Right cardiac atrium (tissue), 5 donors: ENCODE data around the gene MMP24OS. TPM values are rescaled to one million over a fixed set of nuclear protein-coding genes. Genes with fewer than 3 reads are reported as not detected.
A peak's percentile ranks its signal among the peaks of the same experiment; 100 is the strongest.

Source experiments
- ATAC-seq, 2 donors: fragments of 200-7000 bp; cut with Tn5 transposase; one replicate each; pipeline versions ENCODE4 v1.8.0 to v1.9.1; 2020; ENCODE audit warnings: moderate library complexity in 2 of 2, mild to moderate bottlenecking in 1 of 2
- DNase-seq, 3 donors: peaks; one replicate each; pipeline ENCODE4 v3.0.0-alpha.2; 2020
- H3K27ac ChIP-seq: one replicate; pipeline ENCODE4 v1.5.1; 2013; ENCODE audit warnings: mild to moderate bottlenecking, low read length, control low read depth, moderate library complexity
- H3K27me3 ChIP-seq: one replicate; pipeline ENCODE4 v1.6.1; 2013; ENCODE audit not compliant: control insufficient read depth, insufficient read depth
- H3K4me1 ChIP-seq: one replicate; pipeline ENCODE4 v1.6.1; 2013; ENCODE audit warnings: low read length; ENCODE audit not compliant: control insufficient read depth, insufficient read depth
- H3K4me3 ChIP-seq: one replicate; pipeline ENCODE4 v1.5.1; 2013; ENCODE audit warnings: low read length, control low read depth
- H3K9me3 ChIP-seq: one replicate; pipeline ENCODE4 v1.6.1; 2013; ENCODE audit warnings: low read length; ENCODE audit not compliant: control insufficient read depth
- WGBS: extraction: QIAGEN DNeasy Blood & Tissue Kit; methylation state at CpG from one replicate; pipeline ENCODE4 v1.1.7; 2013; 5-methylcytosine and 5-hydroxymethylcytosine counted together
- intact Hi-C, 4 donors: fragments of 100-400 bp; cut with DNase I; formaldehyde crosslinking; loops; one replicate each; pipeline versions ENCODE4 v1.11.0 to v1.14.0; 2022 to 2023
- long read RNA-seq, 4 donors: library from polyadenylated mRNA; unstranded; transcript quantifications; one replicate each; pipeline ENCODE4 v2.0.0, GENCODE V29; 2020 to 2021
- polyA plus RNA-seq: library from polyadenylated mRNA; stranded (reverse); fragments of 200-250 nt; gene quantifications from one replicate; pipeline ENCODE4 v1.2.3, GENCODE V29; 2013
- total RNA-seq, 4 donors: library from RNA; stranded (reverse); fragmentation: NEBNext Ultra II Directional; extraction: Animal tissue kit (Norgen Biotek cat#: 25700); gene quantifications; one replicate each; pipeline ENCODE4 v1.2.1, GENCODE V29; 2021
- donor health status: healthy with polysubstance abuse.
- donor health status: DM: no; HTN: yes; CAD: no.
- donor health status: DM: no; HTN: no; CAD: no.
- donor health status: DM: no; HTN: yes; CAD: no; lungs with severe emphysema.
- donor health status: DM: yes; HTN: yes; CAD: no.

The MMP24OS gene
- total RNA-seq (10 to 100 TPM; 45.1 to 65.0 (median 48.6) TPM), polyA plus RNA-seq (47.1 TPM)
- long read RNA-seq, donor 1, transcript MMP24OS-201 (2 exons, 867 nt): major isoform, 10 of 33 reads
- long read RNA-seq, donor 1, transcript MMP24OS-209 (2 exons, 712 nt): minor isoform, 6 of 33 reads
- long read RNA-seq, donor 1, partial matches to known transcripts: 6 of 33 reads
- long read RNA-seq, donor 1, other reads (novel, unspliced or antisense): 10 of 33 reads
- long read RNA-seq, donor 2, transcript MMP24OS-201 (2 exons, 867 nt): major isoform, 5 of 13 reads
- long read RNA-seq, donor 2, partial matches to known transcripts: 2 of 13 reads
- long read RNA-seq, donor 2, other reads (novel, unspliced or antisense): 2 of 13 reads
- long read RNA-seq, donor 3, partial matches to known transcripts: 11 of 11 reads
- long read RNA-seq, donor 3, other reads (novel, unspliced or antisense): 0 of 11 reads
- long read RNA-seq, donor 4, transcript MMP24OS-209 (2 exons, 712 nt): minor isoform, 6 of 27 reads
- long read RNA-seq, donor 4, transcript MMP24OS-201 (2 exons, 867 nt): major isoform, 13 of 27 reads
- long read RNA-seq, donor 4, partial matches to known transcripts: 2 of 27 reads
- long read RNA-seq, donor 4, other reads (novel, unspliced or antisense): 5 of 27 reads

DNA sequence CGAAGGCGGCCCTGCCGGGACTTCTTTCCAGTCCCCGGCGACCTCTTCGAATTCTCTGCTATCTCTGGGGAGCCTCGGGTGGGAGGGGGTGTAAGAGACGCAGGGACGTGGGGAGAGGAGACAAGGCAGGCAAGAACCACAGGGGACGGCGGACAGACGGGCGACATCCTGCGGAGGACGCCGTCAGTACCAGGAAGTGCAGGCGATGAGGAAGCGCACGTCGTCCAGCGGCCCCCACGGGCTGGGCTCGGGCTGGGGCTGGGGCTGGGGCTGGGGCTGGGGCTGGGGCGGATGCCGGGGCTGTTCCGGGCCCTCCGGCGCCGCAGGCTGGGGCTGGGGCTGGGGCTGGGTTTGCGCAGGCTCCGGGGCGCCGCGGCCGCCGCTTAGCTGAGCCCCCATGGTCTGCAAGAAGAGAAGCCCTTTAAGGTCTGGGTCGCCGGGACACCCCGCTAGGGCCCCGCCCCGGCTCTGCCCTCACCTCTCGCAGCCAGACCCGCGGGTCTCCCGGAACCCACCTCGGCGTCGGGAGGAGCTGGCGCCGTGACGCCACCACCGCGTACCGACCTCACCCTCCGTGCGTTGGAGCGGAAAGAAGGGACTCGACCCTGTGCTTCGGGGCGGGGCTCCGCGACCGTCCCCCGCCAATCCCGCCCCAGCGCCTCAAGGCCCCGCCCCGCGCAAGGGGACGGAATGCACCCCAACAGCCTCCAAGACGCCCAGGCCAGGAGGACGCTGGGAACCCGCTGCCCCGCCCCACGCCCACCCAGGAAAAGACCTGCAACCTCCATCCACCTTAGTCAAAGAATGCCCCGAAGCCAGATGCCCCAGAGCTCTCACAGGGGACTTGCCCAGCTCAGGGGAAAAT, at the start of gene MMP24OS:
Gene MMP24OS (minus strand): TSS at position 592 of the 865 bp plus-strand sequence. CDS start 193 bp downstream, at position 399.
- H3K4me3 ChIP-seq: peak within 1 kb of the TSS; percentile 77
- intact Hi-C loops: loop anchor here in 1 of 4 donors (10.0 kb wide), 1 partner anchor 433 kb away; no protein-coding TSS in a partner anchor
- H3K27me3 ChIP-seq: no peaks in the 10 kb centered on the region
- H3K9me3 ChIP-seq: no peaks in the 10 kb centered on the region
- WGBS: under 1% methylated on average over 76 of the region's 76 CpGs
- peak; percentile 93 to 97 for ATAC-seq
- peak within 1 kb of the TSS; percentile 95 for H3K27ac ChIP-seq
- no peaks in the 10 kb centered on the region for H3K4me1 ChIP-seq
- DNase-seq: peak; percentile 93 to 97 (median 97)

- Histone ChIP-seq H3K27me3 (no peaks in the 10 kb centered on the region), H3K4me1 (no peaks in the 10 kb centered on the region), H3K4me3 (no peak overlapping the region), H3K9me3 (no peaks in the 10 kb centered on the region), H3K27ac (no peak overlapping the region)
- 97% methylated on average over 4 of the region's 4 CpGs for WGBS
- peak; percentile 74 to 91 for ATAC-seq
- DNase-seq: no peak
- intact Hi-C loops: no loop called here
Measured at GRCh38 chr20:35327074-35327976, 49.4 kb upstream of the MMP24OS start.

DNA sequence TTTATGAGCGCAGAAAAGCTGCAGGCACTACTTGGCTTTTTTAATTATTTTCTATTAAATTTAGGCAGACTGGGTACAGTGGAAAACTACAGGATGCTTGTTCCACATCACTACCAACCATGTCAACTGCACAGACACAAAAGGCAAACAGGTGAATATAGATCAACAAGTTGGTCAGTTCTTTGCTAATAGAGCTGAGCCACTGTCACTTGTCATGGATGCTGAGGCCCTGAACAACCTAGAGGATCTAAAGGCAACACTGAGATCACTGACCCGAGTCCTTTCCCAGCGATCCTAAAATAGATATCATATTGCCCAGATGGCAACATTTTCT, 48.8 kb upstream of the MMP24OS start:
- no peak overlapping the region for H3K4me3 ChIP-seq
- no peaks in the 10 kb centered on the region for H3K9me3 ChIP-seq
- intact Hi-C loops: no loop called here
- no peak overlapping the region for H3K27ac ChIP-seq
- DNase-seq (no peak), ATAC-seq (no peak)
- 88% methylated on average over 3 of the region's 3 CpGs for WGBS
- H3K4me1 ChIP-seq: no peaks in the 10 kb centered on the region
- H3K27me3 ChIP-seq: no peaks in the 10 kb centered on the region

DNA sequence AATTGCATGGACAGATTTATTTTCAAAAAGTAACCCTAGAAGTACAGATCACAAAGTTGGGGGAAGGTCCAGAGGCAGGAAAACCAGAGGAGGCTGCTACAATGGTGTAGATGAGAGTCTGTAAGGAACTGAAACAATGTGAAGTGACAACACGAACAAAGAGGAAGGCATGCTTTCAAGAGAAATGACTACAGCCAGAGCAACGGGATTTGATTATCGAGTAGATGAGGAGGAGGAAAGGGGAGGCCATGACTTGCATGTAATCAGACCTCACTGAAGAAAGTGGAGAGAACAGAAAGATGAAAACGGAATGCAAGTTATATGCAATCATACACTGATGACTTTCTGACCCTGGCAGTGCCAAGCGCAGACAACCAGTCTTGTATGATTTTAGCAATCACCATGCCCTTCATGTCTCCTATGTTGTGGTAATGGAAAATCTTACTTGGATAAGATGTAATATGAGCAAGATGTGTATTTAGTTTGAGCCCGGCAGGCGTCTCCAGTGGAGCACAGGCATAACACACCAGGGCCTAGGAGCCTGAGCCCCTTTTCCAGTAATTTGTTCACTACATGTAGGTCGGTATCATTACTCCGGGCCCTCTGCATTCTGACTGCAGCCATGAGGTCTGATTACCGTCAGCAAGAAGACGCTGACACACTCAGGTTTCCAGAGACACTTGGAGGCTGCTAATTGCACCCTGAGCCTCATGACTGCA, 48.3 kb upstream of the MMP24OS start:
- Histone ChIP-seq H3K4me1 (no peaks in the 10 kb centered on the region), H3K27me3 (no peaks in the 10 kb centered on the region), H3K4me3 (no peak overlapping the region), H3K9me3 (no peaks in the 10 kb centered on the region), H3K27ac (no peak overlapping the region)
- no peak for DNase-seq
- 75% methylated on average over 11 of the region's 11 CpGs for WGBS
- ATAC-seq: peak in 1 of 2 donors; percentile 13
- intact Hi-C loops: no loop called here

DNA sequence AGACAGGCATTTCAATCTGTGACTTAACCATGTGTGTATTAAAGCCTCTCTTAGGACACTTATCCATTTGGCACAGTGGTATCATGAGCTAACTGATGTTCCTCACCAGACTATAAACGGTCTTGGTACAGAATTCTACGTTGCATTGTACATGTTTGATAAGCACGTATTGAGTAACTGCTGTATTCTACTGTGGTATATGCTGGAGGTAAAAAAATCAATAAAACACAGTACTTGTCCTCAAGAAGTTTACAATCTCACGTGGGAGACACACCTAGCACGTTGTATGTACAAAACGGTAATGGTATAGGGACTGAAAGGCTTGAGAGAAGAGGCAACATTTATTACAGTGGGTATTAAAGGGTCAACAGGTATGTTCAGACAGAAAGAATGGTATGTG, 47.5 kb upstream of the MMP24OS start:
- Histone ChIP-seq H3K4me3 (no peak overlapping the region), H3K27ac (no peak overlapping the region), H3K4me1 (no peaks in the 10 kb centered on the region), H3K27me3 (no peaks in the 10 kb centered on the region), H3K9me3 (no peaks in the 10 kb centered on the region)
- DNase-seq (no peak), ATAC-seq (no peak)
- whole genome bisulfite sequencing: 87% methylated on average over 6 of the region's 6 CpGs
- intact Hi-C loops: no loop called here

DNA sequence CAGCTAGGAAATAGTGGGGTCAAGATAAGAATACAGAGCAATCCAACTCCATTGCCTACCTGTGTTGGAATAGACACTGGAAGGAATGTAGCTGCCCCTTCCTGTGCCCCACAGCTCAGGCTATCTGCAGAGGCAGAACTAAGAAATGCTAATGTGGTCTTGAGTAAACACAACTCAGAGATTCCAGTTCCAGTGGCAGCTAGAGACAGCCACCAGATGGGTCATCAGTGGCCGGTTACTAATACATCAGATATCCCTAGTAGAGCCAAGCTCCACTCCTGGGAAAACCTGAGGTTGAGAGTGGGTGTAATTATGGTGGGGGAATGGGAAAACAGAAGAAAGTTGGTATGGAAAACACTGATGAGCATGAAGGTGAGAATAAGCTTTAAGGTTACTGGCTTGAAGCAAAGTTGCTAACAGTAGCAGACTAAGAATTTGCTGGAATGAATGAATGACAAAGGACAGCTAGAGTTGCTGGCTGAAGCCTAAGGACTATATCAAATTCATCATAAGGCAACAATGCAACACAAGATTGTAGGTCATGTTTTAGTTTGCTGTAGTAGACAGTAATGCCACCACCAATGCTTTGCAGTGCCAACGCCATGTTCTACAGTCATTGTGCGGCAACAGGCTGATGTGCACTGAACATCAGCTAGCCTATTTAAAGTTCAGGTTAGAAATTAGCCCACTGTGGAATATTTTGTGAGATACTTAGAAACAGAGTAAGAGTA, 42.6 kb upstream of the MMP24OS start:
- intact Hi-C loops: no loop called here
- no peak overlapping the region for H3K27ac ChIP-seq
- WGBS: 96% methylated on average over 3 of the region's 3 CpGs
- DNase-seq (no peak), ATAC-seq (no peak)
- no peaks in the 10 kb centered on the region for H3K4me1 ChIP-seq
- H3K9me3 ChIP-seq: no peaks in the 10 kb centered on the region
- H3K4me3 ChIP-seq: no peak overlapping the region
- H3K27me3 ChIP-seq: no peaks in the 10 kb centered on the region

GRCh38 chr20:35319871-35320197, 41.9 kb upstream of the MMP24OS start:
- ATAC-seq: no peak

GRCh38 chr20:35319192-35319870, 41.4 kb upstream of the MMP24OS start:
- no peak for ATAC-seq

More at GRCh38 chr20:35319871-35320197, 41.9 kb upstream of the MMP24OS start:
- intact Hi-C loops: no loop called here
- no peaks in the 10 kb centered on the region for H3K27me3 ChIP-seq
- H3K4me1 ChIP-seq: no peaks in the 10 kb centered on the region
- no peak overlapping the region for H3K27ac ChIP-seq
- H3K4me3 ChIP-seq: no peak overlapping the region
- DNase-seq: no peak
- no peaks in the 10 kb centered on the region for H3K9me3 ChIP-seq

GRCh38 chr20:35318502-35319157, 40.7 kb upstream of the MMP24OS start:
- DNase-seq: no peak
- 61% methylated on average over 6 of the region's 6 CpGs for whole genome bisulfite sequencing
- Histone ChIP-seq H3K9me3 (no peaks in the 10 kb centered on the region), H3K27ac (peak overlapping the region; percentile 36), H3K4me3 (no peak overlapping the region), H3K4me1 (no peaks in the 10 kb centered on the region), H3K27me3 (no peaks in the 10 kb centered on the region)
- intact Hi-C loops: no loop called here
- peak; percentile 60 to 77 for ATAC-seq

More at GRCh38 chr20:35319192-35319870, 41.4 kb upstream of the MMP24OS start:
- Histone ChIP-seq H3K27ac (no peak overlapping the region), H3K9me3 (no peaks in the 10 kb centered on the region), H3K4me1 (no peaks in the 10 kb centered on the region), H3K27me3 (no peaks in the 10 kb centered on the region), H3K4me3 (no peak overlapping the region)
- 72% methylated on average over 5 of the region's 5 CpGs for WGBS
- no peak for DNase-seq
- intact Hi-C loops: no loop called here
